GM12878 (cell line): ENCODE data around the gene SPIRE1. TPM values are rescaled to one million over a fixed set of nuclear protein-coding genes. Genes with fewer than 3 reads are reported as not detected.

ENCODE experiments used
- ATAC-seq: fragments of 200-7000 bp; cut with Tn5 transposase; 3 replicates; pipeline ENCODE4 v1.9.1; 2020; ENCODE audit warnings: mild to moderate bottlenecking, moderate library complexity
- BruUV-seq: library from RNA; stranded (reverse); fragments of 400-500 nt; replicated peaks from 2 replicates; lab custom pipeline; 2021; lab: Mats Ljungman, UMichigan
- CTCF ChIA-PET: fragments of 300-600 bp; sonication (Branson Sonifier 250); formaldehyde crosslinking; extraction: SDS; loops from one replicate; lab custom pipeline; 2021; ENCODE audit warnings: inconsistent platforms; lab: Yijun Ruan, JAX
- POLR2A ChIA-PET: fragments of 350-600 bp; formaldehyde crosslinking; extraction: SDS; loops from one replicate; lab custom pipeline; 2021; ENCODE audit warnings: inconsistent platforms; lab: Charles Lee
- RAD21 ChIA-PET: fragments of 300-600 bp; sonication (Branson Sonifier 250); formaldehyde crosslinking; loops from one replicate; lab custom pipeline; 2023; ENCODE audit warnings: antibody characterized with exemption; ENCODE audit not compliant: unreplicated experiment; lab: Charles Lee
- SMC1A ChIA-PET: fragments of 300-600 bp; sonication (Branson Sonifier 250); formaldehyde crosslinking; loops from one replicate; lab custom pipeline; 2023; ENCODE audit not compliant: unreplicated experiment, uncharacterized antibody; lab: Charles Lee
- DNase-seq: peaks from one replicate; pipeline ENCODE4 v3.0.0-alpha.2; 2011; ENCODE audit warnings: low read depth, low spot score
- FAIRE-seq: peaks from 3 replicates; lab custom pipeline; 2011; peaks lifted over from hg19 to GRCh38; lab: Jason Lieb, UNC
- H2AFZ ChIP-seq: 2 replicates; pipeline ENCODE4 v1.6.0; 2011; ENCODE audit warnings: low read depth, low read length, control low read depth; ENCODE audit not compliant: control insufficient read depth
- H3K27ac ChIP-seq: 2 replicates; pipeline ENCODE4 v1.5.1; 2011; ENCODE audit warnings: control low read depth; ENCODE audit not compliant: control insufficient read depth, insufficient read depth
- H3K27me3 ChIP-seq, 2 experiments: replicated peaks in 1 of 2; 2 replicates each; pipeline versions ENCODE4 v1.6.0 to v1.6.1; 2011; ENCODE audit warnings: low read length in 1 of 2; ENCODE audit not compliant: control insufficient read depth in 2 of 2, insufficient read depth in 2 of 2
- H3K36me3 ChIP-seq, 2 experiments: 2 replicates each; pipeline ENCODE4 v1.5.1; 2011; ENCODE audit warnings: low read length in 1 of 2; ENCODE audit not compliant: control insufficient read depth in 2 of 2, insufficient read depth in 2 of 2
- H3K4me1 ChIP-seq: 2 replicates; pipeline ENCODE4 v1.6.1; 2011; ENCODE audit warnings: mild to moderate bottlenecking, low read length, moderate library complexity, mixed read lengths; ENCODE audit not compliant: control insufficient read depth, insufficient read depth
- H3K4me2 ChIP-seq: 2 replicates; pipeline ENCODE4 v1.6.0; 2011; ENCODE audit warnings: control low read depth; ENCODE audit not compliant: control insufficient read depth, insufficient read depth
- H3K4me3 ChIP-seq: fragments of 200-600 bp; sonication (generic); 2 replicates; pipeline ENCODE4 v1.5.1; 2016
- H3K79me2 ChIP-seq: 2 replicates; pipeline ENCODE4 v1.6.0; 2011; ENCODE audit warnings: low read length; ENCODE audit not compliant: control insufficient read depth, insufficient read depth
- H3K9ac ChIP-seq: 2 replicates; pipeline ENCODE4 v1.8.0; 2011; ENCODE audit warnings: low read length, control low read depth, mixed read lengths; ENCODE audit not compliant: control insufficient read depth, insufficient read depth
- H3K9me3 ChIP-seq: replicated peaks from 3 replicates; pipeline ENCODE4 v1.5.1; 2011; ENCODE audit warnings: mild to moderate bottlenecking, low read length; ENCODE audit not compliant: control insufficient read depth, insufficient read depth
- H4K20me1 ChIP-seq: 2 replicates; pipeline ENCODE4 v1.6.0; 2011; ENCODE audit not compliant: control insufficient read depth, insufficient read depth
- CTCF ChIP-seq, 3 experiments: IDR thresholded peaks in 2 of 3; conservative IDR thresholded peaks in 1 of 3; 2 replicates each; pipeline ENCODE4 v1.5.1; 2011; ENCODE audit warnings: low read depth in 3 of 3, low read length in 3 of 3, mild to moderate bottlenecking in 3 of 3, control low read depth in 2 of 3, moderate library complexity in 2 of 3, inconsistent platforms in 1 of 3, mixed read lengths in 1 of 3; ENCODE audit not compliant: control insufficient read depth in 2 of 3, insufficient read depth in 1 of 3; ENCODE audit errors: extremely low read depth in 1 of 3
- POU2F2 ChIP-seq: IDR thresholded peaks from 3 replicates; pipeline ENCODE4 v1.6.1; 2011; ENCODE audit warnings: low read depth, mild to moderate bottlenecking, low read length, borderline replicate concordance
- WGBS: methylation state at CpG from one replicate; pipeline ENCODE4 v1.1.6; 2016; ENCODE audit warnings: low lambda C conversion rate; ENCODE audit not compliant: insufficient replicate concordance, insufficient coverage; ENCODE audit errors: missing lambda C conversion rate; 5-methylcytosine and 5-hydroxymethylcytosine counted together
- in situ Hi-C: fragments of 300-500 bp; cut with MboI; formaldehyde crosslinking; loops from 9 replicates; pipeline ENCODE4 v1.14.3; 2018; ENCODE audit warnings: mixed read lengths
- intact Hi-C: fragments of 100-400 bp; cut with micrococcal nuclease; formaldehyde crosslinking; loops from one replicate; pipeline ENCODE4 v1.14.2; 2022; ENCODE audit not compliant: unreplicated experiment
- polyA plus RNA-seq, 11 experiments: library from polyadenylated mRNA; depleted of rRNA in 4 of 11; unstranded in 6 of 11; stranded (reverse) in 5 of 11; fragments of >200 nt; fragmentation: Nextera tagmentation in 4 of 11; fragmentation: Illumina TruSeq in 1 of 11; extraction: Ambion mirVana in 4 of 11; extraction: Trizol in 1 of 11; gene quantifications; 1 replicate in 1 of 11; 2 replicates in 10 of 11; pipeline versions ENCODE4 v1.2.1 to v1.2.3, GENCODE V29; 2011 to 2016; ENCODE audit warnings: inconsistent platforms in 2 of 11, missing spikeins in 2 of 11, low read depth in 1 of 11
- total RNA-seq, 4 experiments: library from RNA; depleted of rRNA in 3 of 4; stranded (reverse); fragments of >200 nt in 3 of 4; fragmentation: Illumina TruSeq in 1 of 4; extraction: Trizol in 1 of 4; gene quantifications; 2 replicates each; pipeline versions ENCODE4 v1.2.1 to v1.2.3, GENCODE V29; 2013 to 2021
- TF ChIP-seq, protein P1 (sequence below): fragments of 450-650 bp; IDR thresholded peaks from 2 replicates; pipeline ENCODE4 v1.6.1; 2016; ENCODE audit warnings: mild to moderate bottlenecking

SPIRE1 gene
- total and polyA plus RNA-seq, 10 of the 15 experiments (the other 5 are each of a cell fraction or from before 2014, with no cell fraction given) = 0.18 to 9.2 (median 4.3) TPM

DNA sequence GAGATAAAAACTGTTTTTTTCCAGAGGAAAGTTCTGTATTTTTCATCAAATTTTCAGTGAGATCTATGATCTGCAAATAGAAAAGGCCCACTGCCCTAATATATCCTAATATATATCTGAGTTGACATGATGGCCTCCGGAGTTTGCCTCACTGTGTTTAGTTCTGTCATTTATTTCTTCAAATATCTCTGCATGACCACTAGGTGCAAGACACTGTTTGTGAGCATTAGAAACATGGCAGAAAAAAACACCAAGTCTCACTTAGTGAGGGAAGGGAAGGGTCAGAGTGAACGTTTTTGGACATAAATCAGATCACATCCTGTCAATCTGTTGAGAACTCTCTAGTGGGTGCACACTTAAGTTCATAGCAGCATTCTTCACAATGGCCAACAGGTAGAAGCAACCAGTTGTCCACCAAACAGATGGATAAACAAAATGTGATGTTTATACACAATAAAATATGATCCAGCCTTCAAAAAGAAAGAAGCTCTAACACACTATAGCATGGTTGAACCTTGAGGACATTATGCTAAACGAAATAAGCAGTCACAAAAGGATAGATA, 53.4 kb downstream of the SPIRE1 start:
- RAD21 ChIA-PET = no interaction called here
- in situ Hi-C loops = no loop called here
- CTCF ChIA-PET = no interaction called here
- Histone ChIP-seq H3K36me3 (no peaks in the 10 kb centered on the region), H4K20me1 (no peaks in the 10 kb centered on the region), H3K27ac (no peak overlapping the region), H3K4me1 (no peaks in the 10 kb centered on the region)
- BruUV-seq = no TSS peak
- DNase-seq = no peak
- TF ChIP-seq, protein P1, sequence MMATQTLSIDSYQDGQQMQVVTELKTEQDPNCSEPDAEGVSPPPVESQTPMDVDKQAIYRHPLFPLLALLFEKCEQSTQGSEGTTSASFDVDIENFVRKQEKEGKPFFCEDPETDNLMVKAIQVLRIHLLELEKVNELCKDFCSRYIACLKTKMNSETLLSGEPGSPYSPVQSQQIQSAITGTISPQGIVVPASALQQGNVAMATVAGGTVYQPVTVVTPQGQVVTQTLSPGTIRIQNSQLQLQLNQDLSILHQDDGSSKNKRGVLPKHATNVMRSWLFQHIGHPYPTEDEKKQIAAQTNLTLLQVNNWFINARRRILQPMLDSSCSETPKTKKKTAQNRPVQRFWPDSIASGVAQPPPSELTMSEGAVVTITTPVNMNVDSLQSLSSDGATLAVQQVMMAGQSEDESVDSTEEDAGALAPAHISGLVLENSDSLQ = no peak
- TF ChIP-seq POU2F2 (no peak), CTCF (IDR thresholded peaks at IDR 0.05 in 2 of 3, conservative IDR thresholded peaks at IDR 0.05 in 1 of 3; ENCODE audit: control insufficient read depth in 2 of 3, extremely low read depth in 1 of 3, insufficient read depth in 1 of 3, low read depth in 3 of 3, low read length in 3 of 3) (0 out of 6 replicates have a peak, but pooled peaks of 1 of the 3 experiments have one; percentile 13)
- TF ChIP-seq, all 136 proteins: peak for 1
- H3K4me2 ChIP-seq = no peak overlapping the region
- no peaks in the 10 kb centered on the region for H3K27me3 ChIP-seq
- 32% methylated on average over 3 of the region's 3 CpGs for WGBS
- ATAC-seq (no peak), FAIRE-seq (no peak)
- no peaks in the 10 kb centered on the region for H3K79me2 ChIP-seq
- no peak overlapping the region for H3K4me3 ChIP-seq
- H3K9ac ChIP-seq = no peak overlapping the region
- intact Hi-C loops = no loop called here
- H2AFZ ChIP-seq = no peak overlapping the region
- POLR2A ChIA-PET = no interaction called here
- H3K9me3 ChIP-seq = no peaks in the 10 kb centered on the region
- SMC1A ChIA-PET = interaction anchor here (1.0 kb wide), 1 partner anchor 19 kb away, joined by 3 read pairs; no protein-coding TSS in a partner anchor
